Spinal cord (tissue), 10 donors: ENCODE results near the gene CLN5. TPM values are rescaled to one million over a fixed set of nuclear protein-coding genes. Genes with fewer than 3 reads are reported as not detected.
A peak's percentile ranks its signal among the peaks of the same experiment; 100 is the strongest.

Experiments used
- DNase-seq, 6 donors: peaks; one replicate each; pipeline versions ENCODE4 v3.0.0 to v3.0.0-alpha.2; 2013 to 2015; ENCODE audit warnings: low spot score in 6 of 6, low read depth in 4 of 6
- H3K27ac ChIP-seq: one replicate; pipeline ENCODE4 v1.5.1; 2013; ENCODE audit warnings: low read depth, low read length, control low read depth
- H3K27me3 ChIP-seq: one replicate; pipeline ENCODE4 v1.6.1; 2013; ENCODE audit warnings: low read length; ENCODE audit not compliant: control insufficient read depth, insufficient read depth
- H3K36me3 ChIP-seq: one replicate; pipeline ENCODE4 v1.6.1; 2013; ENCODE audit warnings: low read length; ENCODE audit not compliant: control insufficient read depth, insufficient read depth
- H3K4me1 ChIP-seq: one replicate; pipeline ENCODE4 v1.6.1; 2013; ENCODE audit warnings: low read length; ENCODE audit not compliant: control insufficient read depth, insufficient read depth
- H3K4me3 ChIP-seq: one replicate; pipeline ENCODE4 v1.5.1; 2013; ENCODE audit warnings: low read depth, low read length, control low read depth
- H3K9me3 ChIP-seq: one replicate; pipeline ENCODE4 v1.6.1; 2013; ENCODE audit warnings: low read length; ENCODE audit not compliant: control insufficient read depth, insufficient read depth
- WGBS: methylation state at CpG from one replicate; pipeline ENCODE4 v1.1.5; 2013; ENCODE audit warnings: missing lambda C conversion rate; ENCODE audit not compliant: insufficient coverage; 5-methylcytosine and 5-hydroxymethylcytosine counted together
- polyA plus RNA-seq, 2 donors: library from polyadenylated mRNA; unstranded; fragments of 120-200 nt; gene quantifications; one replicate each; pipeline ENCODE4 v1.2.1, GENCODE V29; 2013; ENCODE audit not compliant: insufficient read length in 2 of 2
- total RNA-seq, 2 donors: library from RNA; depleted of rRNA in 1 of 2; stranded (reverse); fragments of 120-200 nt in 1 of 2; fragments of >200 nt in 1 of 2; gene quantifications; one replicate each; pipeline versions ENCODE4 v1.2.3 to v1.2.4, GENCODE V29; 2013 to 2014
- donor health status: healthy.

CLN5 gene
- total and polyA plus RNA-seq, 4 donors = 33.1 to 55.9 (median 39.8) TPM

- Histone ChIP-seq H3K9me3 (no peaks in the 10 kb centered on the region), H3K27ac (no peak overlapping the region), H3K36me3 (peaks cover 16% of the 10 kb centered on the region), H3K4me3 (no peak overlapping the region), H3K27me3 (no peaks in the 10 kb centered on the region), H3K4me1 (peaks cover 3% of the 10 kb centered on the region)
- peak in 1 of 6 donors; percentile 25 for DNase-seq
- 83% methylated on average over 3 of the region's 5 CpGs for WGBS
These were observed 50.8 kb downstream of the CLN5 start for GRCh38 chr13:77042566-77043177.

GRCh38 chr13:77047649-77048343, 55.9 kb downstream of the CLN5 start:
- no peaks in the 10 kb centered on the region for H3K27me3 ChIP-seq
- no peak for DNase-seq
- H3K36me3 ChIP-seq = peaks cover 40% of the 10 kb centered on the region
- WGBS = 83% methylated on average over 7 of the region's 8 CpGs
- H3K4me3 ChIP-seq = no peak overlapping the region
- no peak overlapping the region for H3K27ac ChIP-seq
- H3K9me3 ChIP-seq = no peaks in the 10 kb centered on the region
- no peaks in the 10 kb centered on the region for H3K4me1 ChIP-seq

GRCh38 chr13:77048681-77049080, 56.8 kb downstream of the CLN5 start:
- no peak overlapping the region for H3K27ac ChIP-seq
- H3K9me3 ChIP-seq = no peaks in the 10 kb centered on the region
- H3K4me1 ChIP-seq = no peaks in the 10 kb centered on the region
- H3K36me3 ChIP-seq = peaks cover 38% of the 10 kb centered on the region
- no peaks in the 10 kb centered on the region for H3K27me3 ChIP-seq
- H3K4me3 ChIP-seq = no peak overlapping the region
- DNase-seq = no peak
- WGBS = 60% methylated on average over 3 of the region's 4 CpGs

GRCh38 chr13:77053192-77053591, 61.3 kb downstream of the CLN5 start:
- Histone ChIP-seq H3K9me3 (no peaks in the 10 kb centered on the region), H3K4me3 (no peak overlapping the region), H3K36me3 (peaks cover 40% of the 10 kb centered on the region), H3K4me1 (no peaks in the 10 kb centered on the region), H3K27me3 (no peaks in the 10 kb centered on the region), H3K27ac (no peak overlapping the region)
- WGBS = no CpG with 5 or more reads among the region's 4 CpGs
- DNase-seq = no peak

Other genes with a start within 250 kb of the CLN5 start
- gene KCTD12, start 105.7 kb upstream of the CLN5 start, total RNA-seq = 100 to 1,000 TPM in 1 of 2 donors, 10 to 100 TPM in 1; 78.7 to 155 TPM
- 100 to 1,000 TPM in 1 of 2 donors, 10 to 100 TPM in 1; 81.5 to 111 TPM for gene KCTD12, start 105.7 kb upstream of the CLN5 start, polyA plus RNA-seq
- not detected for gene ACOD1, start 43.6 kb upstream of the CLN5 start, total RNA-seq
- gene ACOD1, start 43.6 kb upstream of the CLN5 start, polyA plus RNA-seq = not detected
- 100 to 1,000 TPM in 1 of 2 donors, 10 to 100 TPM in 1; 56.3 to 109 TPM for gene FBXL3, start 35.1 kb downstream of the CLN5 start, total RNA-seq
- 10 to 100 TPM; 39.4 to 51.9 TPM for gene FBXL3, start 35.1 kb downstream of the CLN5 start, polyA plus RNA-seq